ENCODE measurements around the gene FBXW10.
"Not testable (repeated sequence)": the region's sequence is repeated elsewhere in the genome, so short reads cannot be mapped to it uniquely, and the experiment has no call there.

GRCh38 chr17:18743699-18744421 lies at the start of gene FBXW10:
- not testable (repeated sequence) for TF ChIP-seq CTCF (IDR thresholded peaks at IDR 0.05; ENCODE audit: borderline replicate concordance, extremely low read depth, low read length, poor library complexity, severe bottlenecking); EZH2 (IDR thresholded peaks at IDR 0.05; ENCODE audit: borderline replicate concordance, low read depth, low read length, severe bottlenecking)

All from DND-41 (cell line).